ENCODE data around the gene MACROH2A2. TPM values are rescaled to one million over a fixed set of nuclear protein-coding genes. Genes with fewer than 3 reads are reported as not detected.
A peak's percentile ranks its signal among the peaks of the same experiment; 100 is the strongest.

The MACROH2A2 gene
- total and polyA plus RNA-seq, 2 of the 8 experiments (the other 6 are each of a cell fraction or from before 2014, with no cell fraction given), result 7.9 to 9.3 TPM

GRCh38 chr10:70115948-70116682 is 63.5 kb downstream of the MACROH2A2 start (continued):
- peak; percentile 69 to 90 (median 88) for TF ChIP-seq CTCF (IDR thresholded peaks at IDR 0.05; ENCODE audit: control extremely low read depth in 1 of 3, insufficient read depth in 1 of 3, low read depth in 1 of 3, low read length in 3 of 3)
- TF ChIP-seq CBX8 (IDR thresholded peaks at IDR 0.05; ENCODE audit: borderline replicate concordance, low read depth, low read length), result no peak
- peak; percentile 50 to 64 for TF ChIP-seq RAD21 (IDR thresholded peaks at IDR 0.05 in 1 of 2, conservative IDR thresholded peaks at IDR 0.05 in 1 of 2; ENCODE audit: low read depth in 2 of 2, low read length in 2 of 2)
- no peak for TF ChIP-seq HDAC6 (IDR thresholded peaks at IDR 0.05; ENCODE audit: low read depth, low read length)
- no peak for TF ChIP-seq POLR2A (IDR thresholded peaks at IDR 0.05; ENCODE audit: control extremely low read depth in 1 of 2, low read depth in 2 of 2, low read length in 2 of 2)
- TF ChIP-seq PHF8 (conservative IDR thresholded peaks at IDR 0.05; ENCODE audit: low read depth, low read length), result no peak
- no peak for TF ChIP-seq POLR2AphosphoS5 (IDR thresholded peaks at IDR 0.05; ENCODE audit: low read depth, low read length)
- TF ChIP-seq ZNF274 (IDR thresholded peaks at IDR 0.05; ENCODE audit: borderline replicate concordance, extremely low read depth, low read length), result no peak
- TF ChIP-seq, protein P1, sequence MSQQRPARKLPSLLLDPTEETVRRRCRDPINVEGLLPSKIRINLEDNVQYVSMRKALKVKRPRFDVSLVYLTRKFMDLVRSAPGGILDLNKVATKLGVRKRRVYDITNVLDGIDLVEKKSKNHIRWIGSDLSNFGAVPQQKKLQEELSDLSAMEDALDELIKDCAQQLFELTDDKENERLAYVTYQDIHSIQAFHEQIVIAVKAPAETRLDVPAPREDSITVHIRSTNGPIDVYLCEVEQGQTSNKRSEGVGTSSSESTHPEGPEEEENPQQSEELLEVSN (IDR thresholded peaks at IDR 0.05), result no peak
- no peak for TF ChIP-seq RXRA (IDR thresholded peaks at IDR 0.05; ENCODE audit: insufficient read depth, low read depth, low read length)
- no peak for TF ChIP-seq YY1 (IDR thresholded peaks at IDR 0.05; ENCODE audit: low read depth, low read length)
